GM21447 (cell line): ENCODE results near the gene IL1RAPL2.
"Not testable (repeated sequence)": the region's sequence is repeated elsewhere in the genome, so short reads cannot be mapped to it uniquely, and the experiment has no call there.

Source experiments
- ATAC-seq: cut with Tn5 transposase; IDR thresholded peaks from one replicate; pipeline ENCODE4 v1.9.1; 2021; ENCODE audit not compliant: unreplicated experiment

The IL1RAPL2 gene

GRCh38 chrX:105758754-105759153 is 1192.8 kb downstream of the IL1RAPL2 start:
- ATAC-seq, result no peak

- ATAC-seq, result no peak
Observed at GRCh38 chrX:105759598-105759997, 1193.6 kb downstream of the IL1RAPL2 start.

- ATAC-seq, result no peak
Observed at GRCh38 chrX:105765691-105766090, 1199.7 kb downstream of the IL1RAPL2 start.

GRCh38 chrX:105773801-105774200 is 1207.8 kb downstream of the IL1RAPL2 start:
- ATAC-seq, result no peak

GRCh38 chrX:105775679-105776078 is 1209.7 kb downstream of the IL1RAPL2 start:
- no peak for ATAC-seq

- ATAC-seq, result no peak
Observed at GRCh38 chrX:105781804-105782203, 1215.8 kb downstream of the IL1RAPL2 start.

GRCh38 chrX:105796877-105797276 is 1230.9 kb downstream of the IL1RAPL2 start:
- ATAC-seq, result not testable (repeated sequence)

- ATAC-seq, result no peak
Observed at GRCh38 chrX:105803891-105804290, 1237.9 kb downstream of the IL1RAPL2 start.

GRCh38 chrX:105805655-105806054 is 1239.7 kb downstream of the IL1RAPL2 start:
- ATAC-seq, result not testable (repeated sequence)

- ATAC-seq, result no peak
Observed at GRCh38 chrX:105816517-105816916, 1250.5 kb downstream of the IL1RAPL2 start.
